Body of pancreas (tissue), 4 donors: ENCODE measurements around the gene ANKRD39.

ENCODE experiments used
- CTCF ChIP-seq, 7 experiments: fragments of 450-650 bp in 4 of 7; fragments of 200-600 bp in 3 of 7; sonication (generic) in 3 of 7; IDR thresholded peaks; one replicate each; pipeline ENCODE4 v1.5.1; 2016 to 2019; ENCODE audit warnings: antibody characterized with exemption in 7 of 7
- POLR2A ChIP-seq, 3 donors: fragments of 450-650 bp; IDR thresholded peaks; one replicate each; pipeline ENCODE4 v1.6.1; 2016; ENCODE audit warnings: antibody characterized with exemption in 3 of 3, mild to moderate bottlenecking in 2 of 3

- TF ChIP-seq CTCF (IDR thresholded peaks at IDR 0.05), result no peak
- no peak for TF ChIP-seq POLR2A (IDR thresholded peaks at IDR 0.05)
Measured at GRCh38 chr2:96866149-96866548, 8.3 kb upstream of the ANKRD39 start.
